ENCODE data around the gene IL36RN.

GRCh38 chr2:113021312-113021711 is 37.7 kb upstream of the IL36RN start:
- TF ChIP-seq CTCF (conservative IDR thresholded peaks at IDR 0.05; ENCODE audit: low read depth, low read length) (no peak), EZH2 (IDR thresholded peaks at IDR 0.05; ENCODE audit: borderline replicate concordance, low read depth, low read length, poor library complexity, severe bottlenecking) (no peak)

All from A673 (cell line).